Hepatocyte (in vitro differentiated cells): Measurements from ENCODE around the gene RNF141. TPM values are rescaled to one million over a fixed set of nuclear protein-coding genes. Genes with fewer than 3 reads are reported as not detected.

Source experiments
- DNase-seq: peaks from one replicate; pipeline ENCODE4 v3.0.0-alpha.2; 2016; ENCODE audit warnings: low spot score
- H2AFZ ChIP-seq: fragments of 200-600 bp; sonication (generic); 2 replicates; pipeline ENCODE4 v1.6.0; 2016; ENCODE audit warnings: antibody characterized with exemption, mild to moderate bottlenecking
- H3K27ac ChIP-seq: fragments of 200-600 bp; sonication (generic); 2 replicates; pipeline ENCODE4 v1.5.1; 2016; ENCODE audit warnings: mild to moderate bottlenecking
- H3K27me3 ChIP-seq: fragments of 200-600 bp; sonication (generic); 2 replicates; pipeline ENCODE4 v1.6.1; 2016
- H3K36me3 ChIP-seq: fragments of 200-600 bp; sonication (generic); replicated peaks from 2 replicates; pipeline ENCODE4 v1.5.1; 2016; ENCODE audit warnings: low read depth; ENCODE audit not compliant: insufficient read depth
- H3K4me1 ChIP-seq: fragments of 200-600 bp; sonication (generic); 2 replicates; pipeline ENCODE4 v1.5.1; 2016; ENCODE audit warnings: mild to moderate bottlenecking, moderate library complexity; ENCODE audit not compliant: insufficient read depth
- H3K4me2 ChIP-seq: fragments of 200-600 bp; sonication (generic); 2 replicates; pipeline ENCODE4 v1.6.0; 2016
- H3K4me3 ChIP-seq: fragments of 200-600 bp; sonication (generic); 2 replicates; pipeline ENCODE4 v1.5.1; 2016; ENCODE audit warnings: mild to moderate bottlenecking
- H3K79me2 ChIP-seq: fragments of 200-600 bp; sonication (generic); 2 replicates; pipeline ENCODE4 v1.6.0; 2017; ENCODE audit warnings: mild to moderate bottlenecking
- H3K9me2 ChIP-seq: fragments of 200-600 bp; sonication (generic); replicated peaks from 2 replicates; pipeline ENCODE4 v1.6.0; 2017; ENCODE audit warnings: mild to moderate bottlenecking; ENCODE audit not compliant: insufficient read depth
- H3K9me3 ChIP-seq: fragments of 200-600 bp; sonication (generic); 2 replicates; pipeline ENCODE4 v1.5.1; 2016; ENCODE audit warnings: low read depth, mild to moderate bottlenecking
- H4K20me1 ChIP-seq: fragments of 200-600 bp; sonication (generic); 2 replicates; pipeline ENCODE4 v1.6.0; 2016; ENCODE audit warnings: mild to moderate bottlenecking; ENCODE audit not compliant: insufficient read depth, poor library complexity, severe bottlenecking
- CTCF ChIP-seq: fragments of 200-600 bp; sonication (generic); IDR thresholded peaks from 2 replicates; pipeline ENCODE4 v1.5.1; 2016; ENCODE audit warnings: antibody characterized with exemption, mild to moderate bottlenecking; ENCODE audit not compliant: poor library complexity
- EZH2 ChIP-seq: fragments of 200-600 bp; sonication (generic); IDR thresholded peaks from 2 replicates; pipeline ENCODE4 v1.6.1; 2016; ENCODE audit warnings: antibody characterized with exemption, mild to moderate bottlenecking, borderline replicate concordance
- EZH2phosphoT487 ChIP-seq: fragments of 200-600 bp; sonication (generic); IDR thresholded peaks from one replicate; pipeline ENCODE4 v1.6.1; 2018; ENCODE audit warnings: antibody characterized with exemption, mild to moderate bottlenecking, low read depth, moderate library complexity; ENCODE audit not compliant: unreplicated experiment, severe bottlenecking
- WGBS: methylation state at CpG from one replicate; pipeline ENCODE4 v1.1.6; 2016; ENCODE audit warnings: low lambda C conversion rate; ENCODE audit errors: missing lambda C conversion rate; 5-methylcytosine and 5-hydroxymethylcytosine counted together
- polyA plus RNA-seq: library from polyadenylated mRNA; unstranded; fragments of >200 nt; fragmentation: Nextera tagmentation; extraction: Ambion mirVana; gene quantifications from 2 replicates; pipeline ENCODE4 v1.2.1, GENCODE V29; 2016
- total RNA-seq: library from RNA; depleted of rRNA; stranded (reverse); fragments of >200 nt; gene quantifications from 2 replicates; pipeline ENCODE4 v1.2.3, GENCODE V29; 2014

RNF141 gene
- total and polyA plus RNA-seq, 2 experiments from 2014 or later: 21.2 to 32.9 TPM

- H3K9me2 ChIP-seq: no peaks in the 10 kb centered on the region
- H3K36me3 ChIP-seq: no peaks in the 10 kb centered on the region
- no peaks in the 10 kb centered on the region for H4K20me1 ChIP-seq
- TF ChIP-seq EZH2phosphoT487 (no peak), CTCF (no peak), EZH2 (no peak)
- WGBS: 50% methylated on average over 5 of the region's 5 CpGs
- H3K27me3 ChIP-seq: no peaks in the 10 kb centered on the region
- no peaks in the 10 kb centered on the region for H3K9me3 ChIP-seq
- DNase-seq: no peak
- H3K4me2 ChIP-seq: peak overlapping the region; percentile 86
- peak overlapping the region; percentile 53 for H3K4me3 ChIP-seq
- H3K4me1 ChIP-seq: peaks cover 4% of the 10 kb centered on the region
- peak overlapping the region; percentile 92 for H2AFZ ChIP-seq
- peaks cover 31% of the 10 kb centered on the region for H3K79me2 ChIP-seq
- peak overlapping the region; percentile 95 for H3K27ac ChIP-seq
Observed at GRCh38 chr11:10541561-10541930, 559 bp upstream of the RNF141 start.

GRCh38 chr11:10540546-10540914, 457 bp downstream of the RNF141 start:
- TF ChIP-seq EZH2phosphoT487 (no peak), CTCF (no peak), EZH2 (no peak)
- Histone ChIP-seq H2AFZ (peak overlapping the region; percentile 92), H3K9me2 (no peaks in the 10 kb centered on the region), H3K4me2 (peak overlapping the region; percentile 82), H3K27me3 (no peaks in the 10 kb centered on the region), H4K20me1 (no peaks in the 10 kb centered on the region), H3K4me3 (peak overlapping the region; percentile 88), H3K9me3 (no peaks in the 10 kb centered on the region), H3K27ac (peak overlapping the region; percentile 95), H3K79me2 (peaks cover 35% of the 10 kb centered on the region), H3K4me1 (peaks cover 4% of the 10 kb centered on the region), H3K36me3 (no peaks in the 10 kb centered on the region)
- WGBS: under 1% methylated on average over 25 of the region's 25 CpGs
- DNase-seq: peak; percentile 71

DNA sequence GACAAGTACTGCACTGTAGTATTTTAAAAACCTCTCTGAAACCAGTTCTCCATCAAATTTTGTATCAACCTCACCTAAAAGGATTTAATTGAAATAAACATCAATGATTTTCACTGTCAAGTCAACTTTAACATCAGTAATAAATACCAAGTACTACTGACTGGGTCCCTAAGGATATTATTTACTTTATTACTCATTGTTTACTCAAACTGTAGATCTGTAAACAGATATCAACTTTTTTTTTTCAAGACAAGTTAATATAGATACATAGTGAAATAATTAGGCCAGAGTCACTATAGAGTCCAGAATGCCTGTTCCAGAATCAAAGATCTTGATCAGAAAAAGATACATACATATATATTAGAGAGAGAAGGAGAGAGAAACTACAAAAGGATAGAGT, 1.6 kb downstream of the RNF141 start:
- Histone ChIP-seq H2AFZ (no peak overlapping the region), H3K9me2 (no peaks in the 10 kb centered on the region), H3K79me2 (peaks cover 35% of the 10 kb centered on the region), H3K36me3 (no peaks in the 10 kb centered on the region), H4K20me1 (no peaks in the 10 kb centered on the region), H3K9me3 (no peaks in the 10 kb centered on the region), H3K27ac (no peak overlapping the region), H3K4me3 (no peak overlapping the region), H3K4me1 (peaks cover 4% of the 10 kb centered on the region), H3K4me2 (peak overlapping the region; percentile 82), H3K27me3 (no peaks in the 10 kb centered on the region)
- no peak for TF ChIP-seq EZH2
- no peak for TF ChIP-seq CTCF
- no peak for TF ChIP-seq EZH2phosphoT487
- DNase-seq: no peak

- no peak for TF ChIP-seq EZH2phosphoT487
- TF ChIP-seq CTCF: no peak
- TF ChIP-seq EZH2: no peak
- Histone ChIP-seq H3K27me3 (no peaks in the 10 kb centered on the region), H3K9me2 (no peaks in the 10 kb centered on the region), H2AFZ (no peak overlapping the region), H3K4me2 (peak overlapping the region; percentile 82), H3K27ac (no peak overlapping the region), H3K4me1 (peaks cover 4% of the 10 kb centered on the region), H3K4me3 (no peak overlapping the region), H3K36me3 (no peaks in the 10 kb centered on the region), H3K79me2 (peaks cover 35% of the 10 kb centered on the region), H3K9me3 (no peaks in the 10 kb centered on the region), H4K20me1 (no peaks in the 10 kb centered on the region)
- 78% methylated on average over 1 of the region's 1 CpG for WGBS
- DNase-seq: no peak
Observed at GRCh38 chr11:10538924-10539323, 2.1 kb downstream of the RNF141 start.
